Gastroesophageal sphincter (tissue), 4 donors: ENCODE measurements around the gene PYGB. TPM values are rescaled to one million over a fixed set of nuclear protein-coding genes. Genes with fewer than 3 reads are reported as not detected.
A peak's percentile ranks its signal among the peaks of the same experiment; 100 is the strongest.

ENCODE experiments used
- ATAC-seq: fragments of 150-250 bp; one replicate; pipeline ENCODE4 v1.9.1; 2016; ENCODE audit warnings: mild to moderate bottlenecking, moderate library complexity
- H3K27ac ChIP-seq, 4 donors: fragments of 200-600 bp; sonication (generic) in 3 of 4; 1 replicate in 3 of 4; 2 replicates in 1 of 4; pipeline ENCODE4 v1.5.1; 2016 to 2019
- H3K27me3 ChIP-seq: fragments of 200-600 bp; sonication (generic); one replicate; pipeline ENCODE4 v1.5.1; 2019
- H3K36me3 ChIP-seq, 2 donors: fragments of 200-600 bp; sonication (generic); one replicate each; pipeline ENCODE4 v1.5.1; 2019; ENCODE audit warnings: control low read depth in 1 of 2
- H3K4me1 ChIP-seq, 3 donors: fragments of 200-600 bp; sonication (generic); 1 replicate in 2 of 3; 2 replicates in 1 of 3; pipeline ENCODE4 v1.5.1; 2016 to 2019; ENCODE audit warnings: control low read depth in 2 of 3
- H3K4me3 ChIP-seq, 2 donors: fragments of 200-600 bp; sonication (generic); one replicate each; pipeline ENCODE4 v1.5.1; 2019; ENCODE audit warnings: mild to moderate bottlenecking in 1 of 2, moderate library complexity in 1 of 2
- H3K9me3 ChIP-seq, 3 donors: fragments of 200-600 bp; sonication (generic); one replicate each; pipeline ENCODE4 v1.5.1; 2017 to 2019; ENCODE audit warnings: control low read depth in 2 of 3
- CTCF ChIP-seq, 4 experiments: fragments of 200-600 bp in 2 of 4; fragments of 450-650 bp in 2 of 4; sonication (generic) in 1 of 4; IDR thresholded peaks; one replicate each; pipeline ENCODE4 v1.5.1; 2017 to 2019; ENCODE audit warnings: antibody characterized with exemption in 4 of 4, mild to moderate bottlenecking in 2 of 4, moderate library complexity in 2 of 4
- EP300 ChIP-seq: sonication (generic); formaldehyde crosslinking; IDR thresholded peaks from one replicate; pipeline ENCODE4 v1.6.1; 2017; ENCODE audit warnings: antibody characterized with exemption, mild to moderate bottlenecking
- POLR2A ChIP-seq, 2 donors: fragments of 450-650 bp; IDR thresholded peaks; one replicate each; pipeline ENCODE4 v1.6.1; 2017; ENCODE audit warnings: antibody characterized with exemption in 2 of 2, mild to moderate bottlenecking in 2 of 2, moderate library complexity in 1 of 2
- POLR2AphosphoS5 ChIP-seq: sonication (generic); formaldehyde crosslinking; IDR thresholded peaks from one replicate; pipeline ENCODE4 v1.6.1; 2017; ENCODE audit warnings: antibody characterized with exemption
- WGBS, 2 donors: methylation state at CpG; one replicate each; pipeline ENCODE4 v1.1.5; 2018; ENCODE audit warnings: low coverage in 1 of 2; 5-methylcytosine and 5-hydroxymethylcytosine counted together
- total RNA-seq, 4 donors: library from RNA; depleted of rRNA; stranded (reverse); fragments of >200 nt; gene quantifications; one replicate each; pipeline ENCODE4 v1.1.0, GENCODE V29; 2016

Gene PYGB
- total RNA-seq, 4 donors from 2014 or later = 131 to 663 (median 337) TPM

GRCh38 chr20:25302596-25302995 lies 54.7 kb downstream of the PYGB start:
- ATAC-seq = no peak
- Histone ChIP-seq H3K27me3 (no peaks in the 10 kb centered on the region), H3K36me3 (peaks cover 0 to 92% of the 10 kb centered on the region in 2 donors), H3K27ac (peak overlapping the region in 2 of 4 donors; percentile 38 to 50), H3K4me3 (no peak overlapping the region), H3K4me1 (peaks cover 0 to 21% (median 0%) of the 10 kb centered on the region in 3 donors), H3K9me3 (no peaks in the 10 kb centered on the region)
- TF ChIP-seq POLR2AphosphoS5 = no peak
- no peak for TF ChIP-seq EP300
- TF ChIP-seq CTCF (IDR thresholded peaks at IDR 0.05) = no peak
- TF ChIP-seq POLR2A (IDR thresholded peaks at IDR 0.05) = no peak
- WGBS, 2 donors = no CpG with 5 or more reads among the region's 6 CpGs

GRCh38 chr20:25303292-25304024 lies 55.6 kb downstream of the PYGB start:
- Histone ChIP-seq H3K27me3 (no peaks in the 10 kb centered on the region), H3K9me3 (no peaks in the 10 kb centered on the region), H3K27ac (no peak overlapping the region), H3K36me3 (peaks cover 0 to 92% of the 10 kb centered on the region in 2 donors), H3K4me1 (peaks cover 0 to 19% (median 0%) of the 10 kb centered on the region in 3 donors), H3K4me3 (no peak overlapping the region)
- TF ChIP-seq EP300 (no peak), POLR2A (IDR thresholded peaks at IDR 0.05) (no peak), CTCF (IDR thresholded peaks at IDR 0.05) (no peak)
- no peak for ATAC-seq
- 90 to 91% methylated on average over 3 to 4 of the region's 12 CpGs for WGBS, 2 donors

GRCh38 chr20:25304025-25304549 lies 56.2 kb downstream of the PYGB start:
- Histone ChIP-seq H3K27me3 (no peaks in the 10 kb centered on the region), H3K4me3 (no peak overlapping the region), H3K9me3 (no peaks in the 10 kb centered on the region), H3K27ac (no peak overlapping the region), H3K36me3 (peaks cover 0 to 92% of the 10 kb centered on the region in 2 donors), H3K4me1 (peaks cover 0 to 19% (median 0%) of the 10 kb centered on the region in 3 donors)
- ATAC-seq = no peak
- 60 to 94% methylated on average over 1 to 6 of the region's 11 CpGs for WGBS, 2 donors
- TF ChIP-seq POLR2AphosphoS5 (no peak), EP300 (no peak), CTCF (IDR thresholded peaks at IDR 0.05) (no peak)

- H3K4me3 ChIP-seq = no peak overlapping the region
- no peak for ATAC-seq
- H3K36me3 ChIP-seq = peaks cover 0 to 62% of the 10 kb centered on the region in 2 donors
- H3K27ac ChIP-seq = no peak overlapping the region
- TF ChIP-seq EP300 (no peak), POLR2A (IDR thresholded peaks at IDR 0.05) (no peak), POLR2AphosphoS5 (no peak), CTCF (IDR thresholded peaks at IDR 0.05) (no peak)
- 90 to 95% methylated on average over 3 to 6 of the region's 10 CpGs for whole genome bisulfite sequencing, 2 donors
- H3K27me3 ChIP-seq = no peaks in the 10 kb centered on the region
- peaks cover 0 to 30% (median 18%) of the 10 kb centered on the region in 3 donors for H3K4me1 ChIP-seq
- H3K9me3 ChIP-seq = no peaks in the 10 kb centered on the region
These were observed 59.4 kb downstream of the PYGB start for GRCh38 chr20:25306991-25307903.
